Skeletal muscle tissue (tissue), 4 donors: ENCODE measurements around the gene CLDN5. TPM values are rescaled to one million over a fixed set of nuclear protein-coding genes. Genes with fewer than 3 reads are reported as not detected.

Source experiments
- H3K27ac ChIP-seq: one replicate; pipeline ENCODE4 v1.7.0; 2013; ENCODE audit warnings: mild to moderate bottlenecking, low read depth, low read length, inconsistent platforms
- H3K27me3 ChIP-seq, 3 donors: one replicate each; pipeline ENCODE4 v1.7.0; 2013; ENCODE audit warnings: low read length in 3 of 3; ENCODE audit not compliant: control insufficient read depth in 3 of 3, insufficient read depth in 3 of 3
- H3K36me3 ChIP-seq, 3 donors: one replicate each; pipeline ENCODE4 v1.7.0; 2013; ENCODE audit warnings: low read length in 3 of 3; ENCODE audit not compliant: control insufficient read depth in 3 of 3, insufficient read depth in 3 of 3
- H3K4me1 ChIP-seq, 3 donors: one replicate each; pipeline ENCODE4 v1.7.0; 2013; ENCODE audit warnings: low read length in 3 of 3, mild to moderate bottlenecking in 3 of 3; ENCODE audit not compliant: control insufficient read depth in 3 of 3, insufficient read depth in 3 of 3
- H3K4me3 ChIP-seq, 3 donors: one replicate each; pipeline ENCODE4 v1.7.0; 2013; ENCODE audit warnings: low read length in 3 of 3
- H3K9ac ChIP-seq, 3 donors: one replicate each; pipeline ENCODE4 v1.7.0; 2013; ENCODE audit warnings: low read length in 3 of 3, mild to moderate bottlenecking in 3 of 3, moderate library complexity in 2 of 3, low read depth in 1 of 3
- H3K9me3 ChIP-seq, 3 donors: one replicate each; pipeline ENCODE4 v1.7.0; 2013; ENCODE audit warnings: low read length in 3 of 3; ENCODE audit not compliant: control insufficient read depth in 3 of 3
- total RNA-seq: library from RNA; depleted of rRNA; stranded (reverse); fragments of >200 nt; gene quantifications from one replicate; pipeline ENCODE4 v1.2.3, GENCODE V29; 2014
- donor health status: Osteomylitis.

CLDN5 gene
- total RNA-seq, 1 donor from 2014 or later = 84.0 TPM

GRCh38 chr22:19488285-19488684 lies 35.9 kb downstream of the CLDN5 start:
- Histone ChIP-seq H3K4me3 (no peak overlapping the region), H3K36me3 (no peaks in the 10 kb centered on the region), H3K27me3 (no peaks in the 10 kb centered on the region), H3K27ac (no peak overlapping the region), H3K9me3 (no peaks in the 10 kb centered on the region), H3K4me1 (no peaks in the 10 kb centered on the region), H3K9ac (no peak overlapping the region)

GRCh38 chr22:19483481-19484244 lies 40.5 kb downstream of the CLDN5 start:
- H3K4me3 ChIP-seq = no peak overlapping the region
- peaks cover 6 to 8% (median 7%) of the 10 kb centered on the region in 3 donors for H3K4me1 ChIP-seq
- no peaks in the 10 kb centered on the region for H3K36me3 ChIP-seq
- H3K9ac ChIP-seq = no peak overlapping the region
- no peaks in the 10 kb centered on the region for H3K27me3 ChIP-seq
- H3K27ac ChIP-seq = no peak overlapping the region
- H3K9me3 ChIP-seq = no peaks in the 10 kb centered on the region

- Histone ChIP-seq H3K9me3 (no peaks in the 10 kb centered on the region), H3K27ac (no peak overlapping the region), H3K27me3 (no peaks in the 10 kb centered on the region), H3K9ac (no peak overlapping the region), H3K4me3 (no peak overlapping the region), H3K36me3 (no peaks in the 10 kb centered on the region), H3K4me1 (peaks cover 12 to 18% (median 17%) of the 10 kb centered on the region in 3 donors)
Observed at GRCh38 chr22:19482297-19482696, 41.9 kb downstream of the CLDN5 start.

GRCh38 chr22:19480789-19481188 lies 43.4 kb downstream of the CLDN5 start:
- H3K4me3 ChIP-seq = no peak overlapping the region
- no peak overlapping the region for H3K27ac ChIP-seq
- no peak overlapping the region for H3K9ac ChIP-seq

GRCh38 chr22:19480173-19480568 lies 44.0 kb downstream of the CLDN5 start:
- Histone ChIP-seq H3K4me1 (peaks cover 21 to 33% (median 22%) of the 10 kb centered on the region in 3 donors), H3K9me3 (no peaks in the 10 kb centered on the region), H3K27ac (no peak overlapping the region), H3K36me3 (peaks cover 4 to 5% (median 4%) of the 10 kb centered on the region in 3 donors), H3K4me3 (peak overlapping the region; percentile 27 to 70 (median 65)), H3K27me3 (no peaks in the 10 kb centered on the region), H3K9ac (peak overlapping the region in 1 of 3 donors; percentile 96)

More at GRCh38 chr22:19480789-19481188, 43.4 kb downstream of the CLDN5 start:
- Histone ChIP-seq H3K36me3 (peaks cover 0 to 4% (median 3%) of the 10 kb centered on the region in 3 donors), H3K4me1 (peaks cover 18 to 27% (median 22%) of the 10 kb centered on the region in 3 donors), H3K27me3 (no peaks in the 10 kb centered on the region), H3K9me3 (no peaks in the 10 kb centered on the region)

- Histone ChIP-seq H3K27ac (peak within 1 kb of the TSS; percentile 100), H3K9me3 (no peaks in the 10 kb centered on the region), H3K4me3 (peak within 1 kb of the TSS; percentile 80 to 96 (median 95)), H3K4me1 (peaks cover 22 to 34% (median 24%) of the 10 kb centered on the region in 3 donors), H3K27me3 (no peaks in the 10 kb centered on the region), H3K36me3 (peaks cover 7 to 10% (median 10%) of the 10 kb centered on the region in 3 donors), H3K9ac (peak within 1 kb of the TSS; percentile 89 to 96 (median 94))
Observed at GRCh38 chr22:19479355-19480172, 44.6 kb downstream of the CLDN5 start, which contains the start of gene CDC45. Gene CDC45, plus strand, starts transcription at chr22:19479920. Its CDS starts 49 bp downstream, at chr22:19479969.

- Histone ChIP-seq H3K4me1 (peaks cover 23 to 35% (median 27%) of the 10 kb centered on the region in 3 donors), H3K27me3 (no peaks in the 10 kb centered on the region), H3K27ac (peak within 1 kb of the TSS; percentile 100), H3K9me3 (no peaks in the 10 kb centered on the region), H3K4me3 (peak within 1 kb of the TSS; percentile 80 to 96 (median 95)), H3K9ac (peak within 1 kb of the TSS; percentile 89 to 96 (median 94)), H3K36me3 (peaks cover 9 to 12% (median 12%) of the 10 kb centered on the region in 3 donors)
Observed at GRCh38 chr22:19478901-19479354, 45.3 kb downstream of the CLDN5 start, which contains the start of gene UFD1. Gene UFD1, minus strand, starts transcription at chr22:19479193. Its CDS starts 108 bp downstream, at chr22:19479085.

- Histone ChIP-seq H3K36me3 (peaks cover 15 to 18% (median 17%) of the 10 kb centered on the region in 3 donors), H3K27me3 (no peaks in the 10 kb centered on the region), H3K9ac (peak overlapping the region; percentile 89 to 96 (median 94)), H3K9me3 (no peaks in the 10 kb centered on the region), H3K27ac (peak overlapping the region; percentile 100), H3K4me1 (peaks cover 29 to 42% (median 33%) of the 10 kb centered on the region in 3 donors), H3K4me3 (peak overlapping the region; percentile 80 to 96 (median 95))
Observed at GRCh38 chr22:19478045-19478900, 45.9 kb downstream of the CLDN5 start.
